Measurements from ENCODE around the gene EEFSEC.

- no peak for TF ChIP-seq CTCF (IDR thresholded peaks at IDR 0.05)
- TF ChIP-seq POLR2AphosphoS5 (IDR thresholded peaks at IDR 0.05; ENCODE audit: low read depth, low read length), result no peak
- TF ChIP-seq TCF7L2 (IDR thresholded peaks at IDR 0.05; ENCODE audit: low read depth, low read length), result no peak
- TF ChIP-seq REST (IDR thresholded peaks at IDR 0.05; ENCODE audit: insufficient read depth in 1 of 2, low read depth in 2 of 2, low read length in 1 of 2), result no peak
- no peak for TF ChIP-seq SIN3A (IDR thresholded peaks at IDR 0.05; ENCODE audit: borderline replicate concordance, insufficient read depth, low read depth, low read length)
Measured at GRCh38 chr3:128424508-128425069, 271.3 kb downstream of the EEFSEC start.

Measured in Panc1 (cell line).